Gastrocnemius medialis (tissue), 4 donors: Measurements from ENCODE around the gene LAMA3.

ENCODE experiments used
- POLR2A ChIP-seq, 2 donors: fragments of 450-650 bp; IDR thresholded peaks; one replicate each; pipeline ENCODE4 v1.6.1; 2017; ENCODE audit warnings: antibody characterized with exemption in 2 of 2, mild to moderate bottlenecking in 2 of 2, moderate library complexity in 2 of 2
- TF ChIP-seq, protein P1 (sequence below), 5 experiments: fragments of 450-650 bp in 3 of 5; fragments of 200-600 bp in 2 of 5; sonication (generic) in 2 of 5; IDR thresholded peaks in 4 of 5; conservative IDR thresholded peaks in 1 of 5; 1 replicate in 4 of 5; 2 replicates in 1 of 5; pipeline ENCODE4 v1.5.1; 2016 to 2019; ENCODE audit warnings: antibody characterized with exemption in 5 of 5, mild to moderate bottlenecking in 3 of 5, moderate library complexity in 3 of 5

DNA sequence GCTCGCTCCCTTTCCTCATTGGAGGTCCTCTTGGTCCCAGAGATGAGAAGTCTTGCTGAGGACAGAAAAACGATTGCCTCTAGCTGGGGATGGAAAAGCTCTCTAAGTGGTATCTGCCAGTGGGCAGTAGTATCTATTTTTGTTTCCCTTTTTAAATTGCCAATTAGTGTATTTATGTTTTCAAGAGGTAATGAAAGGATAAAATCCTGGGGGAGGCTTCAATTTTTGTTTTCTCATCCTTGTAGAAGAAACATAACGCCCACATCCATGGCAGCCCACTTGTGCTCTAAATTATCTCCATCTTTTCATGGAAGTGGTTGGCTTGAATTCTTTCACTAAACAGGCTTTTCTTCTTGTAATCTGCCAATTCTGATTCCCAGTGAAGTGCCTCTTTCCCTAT lies 40.8 kb upstream of the LAMA3 start:
- TF ChIP-seq, protein P1, sequence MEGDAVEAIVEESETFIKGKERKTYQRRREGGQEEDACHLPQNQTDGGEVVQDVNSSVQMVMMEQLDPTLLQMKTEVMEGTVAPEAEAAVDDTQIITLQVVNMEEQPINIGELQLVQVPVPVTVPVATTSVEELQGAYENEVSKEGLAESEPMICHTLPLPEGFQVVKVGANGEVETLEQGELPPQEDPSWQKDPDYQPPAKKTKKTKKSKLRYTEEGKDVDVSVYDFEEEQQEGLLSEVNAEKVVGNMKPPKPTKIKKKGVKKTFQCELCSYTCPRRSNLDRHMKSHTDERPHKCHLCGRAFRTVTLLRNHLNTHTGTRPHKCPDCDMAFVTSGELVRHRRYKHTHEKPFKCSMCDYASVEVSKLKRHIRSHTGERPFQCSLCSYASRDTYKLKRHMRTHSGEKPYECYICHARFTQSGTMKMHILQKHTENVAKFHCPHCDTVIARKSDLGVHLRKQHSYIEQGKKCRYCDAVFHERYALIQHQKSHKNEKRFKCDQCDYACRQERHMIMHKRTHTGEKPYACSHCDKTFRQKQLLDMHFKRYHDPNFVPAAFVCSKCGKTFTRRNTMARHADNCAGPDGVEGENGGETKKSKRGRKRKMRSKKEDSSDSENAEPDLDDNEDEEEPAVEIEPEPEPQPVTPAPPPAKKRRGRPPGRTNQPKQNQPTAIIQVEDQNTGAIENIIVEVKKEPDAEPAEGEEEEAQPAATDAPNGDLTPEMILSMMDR (IDR thresholded peaks at IDR 0.05 in 4 of 5, conservative IDR thresholded peaks at IDR 0.05 in 1 of 5): no peak
- TF ChIP-seq POLR2A (IDR thresholded peaks at IDR 0.05): no peak
